ENCODE results near the gene GGA3. TPM values are rescaled to one million over a fixed set of nuclear protein-coding genes. Genes with fewer than 3 reads are reported as not detected.

Gene GGA3
- polyA plus RNA-seq, 1 donor from 2014 or later: 15.7 TPM

DNA sequence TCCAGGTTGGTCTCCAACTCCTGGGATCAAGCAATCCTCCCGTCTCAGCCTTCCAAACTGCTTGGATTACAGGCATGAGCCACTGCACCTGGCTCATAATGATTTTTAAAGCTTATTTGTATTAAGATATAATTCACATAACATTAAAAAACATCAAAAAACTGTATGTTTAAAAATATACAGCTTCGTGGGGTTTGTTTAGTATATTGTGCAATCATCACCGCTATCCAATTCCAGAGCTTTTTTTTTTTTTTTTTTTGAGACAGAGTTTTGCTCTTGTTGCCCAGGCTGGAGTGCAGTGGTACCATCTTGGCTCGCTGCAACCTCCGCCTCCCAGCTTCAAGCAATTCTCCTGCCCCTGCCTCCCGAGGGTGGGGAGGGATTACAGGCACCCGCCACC, 38.9 kb upstream of the GGA3 start:
- no peaks in the 10 kb centered on the region for H3K79me2 ChIP-seq (replicated peaks; ENCODE audit: insufficient read depth, low read length)
- TF ChIP-seq, protein P1, sequence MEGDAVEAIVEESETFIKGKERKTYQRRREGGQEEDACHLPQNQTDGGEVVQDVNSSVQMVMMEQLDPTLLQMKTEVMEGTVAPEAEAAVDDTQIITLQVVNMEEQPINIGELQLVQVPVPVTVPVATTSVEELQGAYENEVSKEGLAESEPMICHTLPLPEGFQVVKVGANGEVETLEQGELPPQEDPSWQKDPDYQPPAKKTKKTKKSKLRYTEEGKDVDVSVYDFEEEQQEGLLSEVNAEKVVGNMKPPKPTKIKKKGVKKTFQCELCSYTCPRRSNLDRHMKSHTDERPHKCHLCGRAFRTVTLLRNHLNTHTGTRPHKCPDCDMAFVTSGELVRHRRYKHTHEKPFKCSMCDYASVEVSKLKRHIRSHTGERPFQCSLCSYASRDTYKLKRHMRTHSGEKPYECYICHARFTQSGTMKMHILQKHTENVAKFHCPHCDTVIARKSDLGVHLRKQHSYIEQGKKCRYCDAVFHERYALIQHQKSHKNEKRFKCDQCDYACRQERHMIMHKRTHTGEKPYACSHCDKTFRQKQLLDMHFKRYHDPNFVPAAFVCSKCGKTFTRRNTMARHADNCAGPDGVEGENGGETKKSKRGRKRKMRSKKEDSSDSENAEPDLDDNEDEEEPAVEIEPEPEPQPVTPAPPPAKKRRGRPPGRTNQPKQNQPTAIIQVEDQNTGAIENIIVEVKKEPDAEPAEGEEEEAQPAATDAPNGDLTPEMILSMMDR (IDR thresholded peaks at IDR 0.05; ENCODE audit: poor library complexity, severe bottlenecking): no peak
- TF ChIP-seq SMC3 (conservative IDR thresholded peaks at IDR 0.05; ENCODE audit: poor library complexity) (no peak), TAF1 (IDR thresholded peaks at IDR 0.05; ENCODE audit: low read depth) (no peak), MXI1 (conservative IDR thresholded peaks at IDR 0.05; ENCODE audit: poor library complexity, severe bottlenecking) (no peak), EZH2 (IDR thresholded peaks at IDR 0.05; ENCODE audit: borderline replicate concordance, insufficient read depth, low read length, poor library complexity, severe bottlenecking) (no peak), EP300 (conservative IDR thresholded peaks at IDR 0.05; ENCODE audit: poor library complexity, severe bottlenecking) (no peak), RAD21 (conservative IDR thresholded peaks at IDR 0.05) (no peak), POLR2AphosphoS5 (IDR thresholded peaks at IDR 0.05) (no peak)
- TF ChIP-seq, protein P2, sequence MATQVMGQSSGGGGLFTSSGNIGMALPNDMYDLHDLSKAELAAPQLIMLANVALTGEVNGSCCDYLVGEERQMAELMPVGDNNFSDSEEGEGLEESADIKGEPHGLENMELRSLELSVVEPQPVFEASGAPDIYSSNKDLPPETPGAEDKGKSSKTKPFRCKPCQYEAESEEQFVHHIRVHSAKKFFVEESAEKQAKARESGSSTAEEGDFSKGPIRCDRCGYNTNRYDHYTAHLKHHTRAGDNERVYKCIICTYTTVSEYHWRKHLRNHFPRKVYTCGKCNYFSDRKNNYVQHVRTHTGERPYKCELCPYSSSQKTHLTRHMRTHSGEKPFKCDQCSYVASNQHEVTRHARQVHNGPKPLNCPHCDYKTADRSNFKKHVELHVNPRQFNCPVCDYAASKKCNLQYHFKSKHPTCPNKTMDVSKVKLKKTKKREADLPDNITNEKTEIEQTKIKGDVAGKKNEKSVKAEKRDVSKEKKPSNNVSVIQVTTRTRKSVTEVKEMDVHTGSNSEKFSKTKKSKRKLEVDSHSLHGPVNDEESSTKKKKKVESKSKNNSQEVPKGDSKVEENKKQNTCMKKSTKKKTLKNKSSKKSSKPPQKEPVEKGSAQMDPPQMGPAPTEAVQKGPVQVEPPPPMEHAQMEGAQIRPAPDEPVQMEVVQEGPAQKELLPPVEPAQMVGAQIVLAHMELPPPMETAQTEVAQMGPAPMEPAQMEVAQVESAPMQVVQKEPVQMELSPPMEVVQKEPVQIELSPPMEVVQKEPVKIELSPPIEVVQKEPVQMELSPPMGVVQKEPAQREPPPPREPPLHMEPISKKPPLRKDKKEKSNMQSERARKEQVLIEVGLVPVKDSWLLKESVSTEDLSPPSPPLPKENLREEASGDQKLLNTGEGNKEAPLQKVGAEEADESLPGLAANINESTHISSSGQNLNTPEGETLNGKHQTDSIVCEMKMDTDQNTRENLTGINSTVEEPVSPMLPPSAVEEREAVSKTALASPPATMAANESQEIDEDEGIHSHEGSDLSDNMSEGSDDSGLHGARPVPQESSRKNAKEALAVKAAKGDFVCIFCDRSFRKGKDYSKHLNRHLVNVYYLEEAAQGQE (IDR thresholded peaks at IDR 0.05; ENCODE audit: borderline replicate concordance): no peak
- H2AFZ ChIP-seq (ENCODE audit: low read depth, low read length): no peak overlapping the region
- H3K36me3 ChIP-seq (ENCODE audit: insufficient read depth, low read length): no peaks in the 10 kb centered on the region
- no peaks in the 10 kb centered on the region for H4K20me1 ChIP-seq (ENCODE audit: insufficient read depth)
- H3F3A ChIP-seq (ENCODE audit: insufficient read depth, low read length, poor library complexity, severe bottlenecking): no peaks in the 10 kb centered on the region
- H3K4me3 ChIP-seq (ENCODE audit: low read length): no peak overlapping the region
- no peaks in the 10 kb centered on the region for H3K9me3 ChIP-seq (ENCODE audit: low read length)
- H3K27ac ChIP-seq (ENCODE audit: low read length): no peak overlapping the region
- no peak overlapping the region for H3K9ac ChIP-seq (ENCODE audit: low read length)
- H3K4me2 ChIP-seq (ENCODE audit: low read length): no peak overlapping the region
- no peaks in the 10 kb centered on the region for H3K9me2 ChIP-seq (ENCODE audit: insufficient read depth, low read length)
- H3K27me3 ChIP-seq (ENCODE audit: insufficient read depth, low read depth, low read length): no peaks in the 10 kb centered on the region

DNA sequence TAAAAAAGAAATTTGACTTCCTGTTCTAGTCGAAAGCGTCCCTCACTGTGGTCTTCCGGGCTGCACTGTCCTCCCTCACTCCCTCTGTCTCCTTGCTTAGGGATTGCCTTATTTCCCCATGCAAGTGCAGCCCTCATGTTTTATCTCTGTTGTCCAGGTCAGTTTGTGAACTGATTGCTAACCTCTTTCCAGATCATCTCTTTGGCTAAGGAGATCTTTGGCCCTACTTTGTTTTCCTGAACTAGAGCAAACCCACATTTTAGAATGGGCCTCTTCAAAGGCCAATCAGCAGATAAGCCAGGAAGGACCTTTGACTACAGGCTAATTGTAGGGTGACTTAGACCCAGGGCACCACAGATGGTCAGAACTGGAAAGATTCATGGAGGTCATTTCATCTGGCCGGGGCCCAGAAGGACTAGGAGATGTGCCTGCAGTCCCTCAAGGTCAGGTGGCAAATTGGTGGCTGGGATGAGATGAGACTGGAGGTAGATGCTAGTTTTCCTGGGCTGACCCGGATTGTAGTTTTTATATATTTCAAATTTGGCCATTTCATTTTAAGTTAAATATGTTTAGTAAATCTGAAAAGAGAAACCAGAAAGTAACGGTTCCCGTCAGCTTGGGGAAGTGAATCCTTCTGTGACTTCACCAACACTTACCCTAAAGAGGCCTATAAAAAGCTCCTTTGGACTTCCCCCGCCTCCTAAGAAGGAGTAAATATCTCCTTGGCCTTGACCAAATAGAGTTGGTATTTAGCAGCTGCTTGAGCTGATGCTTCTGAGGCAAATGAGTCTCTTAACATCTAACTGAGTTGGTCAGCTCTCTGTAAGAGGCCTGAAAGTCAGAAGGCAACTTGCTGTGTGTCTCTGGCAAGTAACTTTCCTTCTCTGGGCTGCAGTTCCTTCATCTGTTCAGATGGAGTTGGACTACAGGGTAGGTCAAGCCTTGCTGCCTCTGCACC, 34.1 kb upstream of the GGA3 start:
- Histone ChIP-seq H3K4me3 (ENCODE audit: low read length) (no peak overlapping the region), H2AFZ (ENCODE audit: low read depth, low read length) (no peak overlapping the region), H3K27ac (ENCODE audit: low read length) (no peak overlapping the region), H3K79me2 (replicated peaks; ENCODE audit: insufficient read depth, low read length) (no peaks in the 10 kb centered on the region), H3F3A (ENCODE audit: insufficient read depth, low read length, poor library complexity, severe bottlenecking) (no peaks in the 10 kb centered on the region), H3K9ac (ENCODE audit: low read length) (no peak overlapping the region), H3K36me3 (ENCODE audit: insufficient read depth, low read length) (no peaks in the 10 kb centered on the region), H3K4me2 (ENCODE audit: low read length) (no peak overlapping the region), H3K27me3 (ENCODE audit: insufficient read depth, low read depth, low read length) (no peaks in the 10 kb centered on the region), H3K9me3 (ENCODE audit: low read length) (no peaks in the 10 kb centered on the region), H4K20me1 (ENCODE audit: insufficient read depth) (no peaks in the 10 kb centered on the region), H3K9me2 (ENCODE audit: insufficient read depth, low read length) (no peaks in the 10 kb centered on the region)
- TF ChIP-seq RAD21 (conservative IDR thresholded peaks at IDR 0.05) (no peak), EP300 (conservative IDR thresholded peaks at IDR 0.05; ENCODE audit: poor library complexity, severe bottlenecking) (no peak), TAF1 (IDR thresholded peaks at IDR 0.05; ENCODE audit: low read depth) (no peak), SMC3 (conservative IDR thresholded peaks at IDR 0.05; ENCODE audit: poor library complexity) (no peak), EZH2 (IDR thresholded peaks at IDR 0.05; ENCODE audit: borderline replicate concordance, insufficient read depth, low read length, poor library complexity, severe bottlenecking) (no peak), POLR2AphosphoS5 (IDR thresholded peaks at IDR 0.05) (no peak), MXI1 (conservative IDR thresholded peaks at IDR 0.05; ENCODE audit: poor library complexity, severe bottlenecking) (no peak)
- TF ChIP-seq, protein P1 (IDR thresholded peaks at IDR 0.05; ENCODE audit: poor library complexity, severe bottlenecking): no peak
- TF ChIP-seq, protein P2 (IDR thresholded peaks at IDR 0.05; ENCODE audit: borderline replicate concordance): no peak

Measured in neural cell (in vitro differentiated cells).